SK-N-SH treated with all-trans-retinoic acid at 6 μM for 48 hours (cell line): ENCODE results near the gene TREML2.

Experiments used
- ATAC-seq: fragments of 200-7000 bp; cut with Tn5 transposase; 3 replicates; pipeline ENCODE4 v1.9.1; 2020; ENCODE audit warnings: mild to moderate bottlenecking, moderate library complexity
- ARNTL ChIP-seq: fragments of 450-650 bp; formaldehyde crosslinking; IDR thresholded peaks from 2 replicates; pipeline ENCODE4 v1.5.0; 2020; ENCODE audit warnings: low read depth, mild to moderate bottlenecking, moderate library complexity, borderline replicate concordance
- BACH2 ChIP-seq: fragments of 250-450 bp; sonication (Bioruptor Pico); IDR thresholded peaks from 2 replicates; pipeline ENCODE4 v1.9.0; 2021; ENCODE audit warnings: mild to moderate bottlenecking, borderline replicate concordance
- CSDC2 ChIP-seq: fragments of 250-450 bp; sonication (Bioruptor Pico); IDR thresholded peaks from 2 replicates; pipeline ENCODE4 v1.5.0; 2020; ENCODE audit warnings: mild to moderate bottlenecking, moderate library complexity
- CSRNP3 ChIP-seq: fragments of 250-450 bp; sonication (Bioruptor Pico); IDR thresholded peaks from 2 replicates; pipeline ENCODE4 v1.5.1; 2021; ENCODE audit warnings: mild to moderate bottlenecking, moderate library complexity
- ESRRG ChIP-seq: fragments of 250-450 bp; sonication (Bioruptor Pico); IDR thresholded peaks from 2 replicates; pipeline ENCODE4 v1.6.1; 2021; ENCODE audit warnings: mild to moderate bottlenecking
- ISL1 ChIP-seq: fragments of 250-450 bp; sonication (Bioruptor Pico); IDR thresholded peaks from 2 replicates; pipeline ENCODE4 v2.1.2; 2022; ENCODE audit warnings: mild to moderate bottlenecking, moderate library complexity
- OSR1 ChIP-seq: fragments of 250-450 bp; sonication (Bioruptor Pico); IDR thresholded peaks from 2 replicates; pipeline ENCODE4 v1.8.0; 2022; ENCODE audit warnings: moderate library complexity, mild to moderate bottlenecking, inconsistent platforms
- PPARA ChIP-seq: fragments of 250-450 bp; sonication (Bioruptor Pico); IDR thresholded peaks from 2 replicates; pipeline ENCODE4 v1.5.0; 2020; ENCODE audit warnings: mild to moderate bottlenecking, borderline replicate concordance
- RARB ChIP-seq: fragments of 250-450 bp; sonication (Bioruptor Pico); IDR thresholded peaks from 2 replicates; pipeline ENCODE4 v1.8.0; 2021; ENCODE audit warnings: mild to moderate bottlenecking, moderate library complexity
- TOX ChIP-seq: fragments of 250-450 bp; sonication (Bioruptor Pico); IDR thresholded peaks from 2 replicates; pipeline ENCODE4 v1.8.0; 2021; ENCODE audit warnings: mild to moderate bottlenecking, moderate library complexity, borderline replicate concordance
- TSHZ2 ChIP-seq: fragments of 250-450 bp; sonication (Bioruptor Pico); IDR thresholded peaks from 2 replicates; pipeline ENCODE4 v1.5.0; 2020; ENCODE audit warnings: mild to moderate bottlenecking, moderate library complexity
- ZC3H10 ChIP-seq: fragments of 250-450 bp; sonication (Bioruptor Pico); IDR thresholded peaks from 2 replicates; pipeline ENCODE4 v1.5.1; 2021; ENCODE audit warnings: mild to moderate bottlenecking, moderate library complexity
- ZFP3 ChIP-seq: fragments of 250-450 bp; sonication (Bioruptor Pico); IDR thresholded peaks from 2 replicates; pipeline ENCODE4 v1.5.0; 2020; ENCODE audit warnings: mild to moderate bottlenecking, moderate library complexity
- ZFP30 ChIP-seq: fragments of 450-650 bp; formaldehyde crosslinking; IDR thresholded peaks from 2 replicates; pipeline ENCODE4 v1.5.0; 2022; ENCODE audit warnings: mild to moderate bottlenecking, moderate library complexity
- ZNF70 ChIP-seq: fragments of 450-650 bp; formaldehyde crosslinking; IDR thresholded peaks from 2 replicates; pipeline ENCODE4 v1.5.0; 2020; ENCODE audit warnings: mild to moderate bottlenecking, moderate library complexity
- ZNF8 ChIP-seq: fragments of 450-650 bp; formaldehyde crosslinking; IDR thresholded peaks from 2 replicates; pipeline ENCODE4 v1.5.0; 2020; ENCODE audit warnings: mild to moderate bottlenecking, moderate library complexity
- TF ChIP-seq, protein P1 (sequence below): fragments of 250-450 bp; sonication (Bioruptor Pico); IDR thresholded peaks from 2 replicates; pipeline ENCODE4 v1.8.0; 2021; ENCODE audit warnings: low read depth, mild to moderate bottlenecking, moderate library complexity, borderline replicate concordance
- TF ChIP-seq, protein P2 (sequence below): fragments of 250-450 bp; sonication (Bioruptor Pico); IDR thresholded peaks from 2 replicates; pipeline ENCODE4 v1.5.1; 2020; ENCODE audit warnings: low read depth, mild to moderate bottlenecking, moderate library complexity

The TREML2 gene

GRCh38 chr6:41159415-41160082 is 41.4 kb downstream of the TREML2 start:
- ATAC-seq: no peak

GRCh38 chr6:41157323-41157722 is 43.6 kb downstream of the TREML2 start:
- ATAC-seq: no peak
- no peak for TF ChIP-seq ARNTL (CRISPR knock-in tag)
- TF ChIP-seq ZFP3 (CRISPR knock-in tag): no peak
- no peak for TF ChIP-seq ZNF70 (CRISPR knock-in tag)
- TF ChIP-seq CSRNP3 (CRISPR knock-in tag): no peak

More at GRCh38 chr6:41159415-41160082, 41.4 kb downstream of the TREML2 start:
- TF ChIP-seq ZFP30 (CRISPR knock-in tag) (no peak), TSHZ2 (no peak)

DNA sequence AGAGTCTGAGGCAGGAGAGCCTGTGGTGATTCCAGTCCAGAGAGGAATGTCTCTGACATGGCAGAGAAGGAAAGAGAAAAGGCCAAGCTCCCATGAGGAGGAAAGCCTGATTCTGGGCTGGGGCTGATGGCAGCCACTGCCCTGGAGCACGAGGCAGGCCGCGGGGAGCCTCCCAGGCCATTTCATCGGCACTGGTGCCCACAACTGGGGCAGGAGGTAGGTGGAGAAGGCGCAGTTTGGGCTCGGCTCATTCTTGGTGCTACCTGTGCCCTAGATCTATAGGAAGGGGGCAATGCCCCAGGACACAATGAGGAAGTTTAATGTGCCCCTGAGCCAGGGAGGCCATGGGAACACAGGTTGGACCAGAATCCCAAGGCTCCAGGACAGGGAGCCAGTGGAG is 44.2 kb downstream of the TREML2 start:
- no peak for TF ChIP-seq OSR1
- no peak for TF ChIP-seq CSRNP3 (CRISPR knock-in tag)
- TF ChIP-seq, protein P1, sequence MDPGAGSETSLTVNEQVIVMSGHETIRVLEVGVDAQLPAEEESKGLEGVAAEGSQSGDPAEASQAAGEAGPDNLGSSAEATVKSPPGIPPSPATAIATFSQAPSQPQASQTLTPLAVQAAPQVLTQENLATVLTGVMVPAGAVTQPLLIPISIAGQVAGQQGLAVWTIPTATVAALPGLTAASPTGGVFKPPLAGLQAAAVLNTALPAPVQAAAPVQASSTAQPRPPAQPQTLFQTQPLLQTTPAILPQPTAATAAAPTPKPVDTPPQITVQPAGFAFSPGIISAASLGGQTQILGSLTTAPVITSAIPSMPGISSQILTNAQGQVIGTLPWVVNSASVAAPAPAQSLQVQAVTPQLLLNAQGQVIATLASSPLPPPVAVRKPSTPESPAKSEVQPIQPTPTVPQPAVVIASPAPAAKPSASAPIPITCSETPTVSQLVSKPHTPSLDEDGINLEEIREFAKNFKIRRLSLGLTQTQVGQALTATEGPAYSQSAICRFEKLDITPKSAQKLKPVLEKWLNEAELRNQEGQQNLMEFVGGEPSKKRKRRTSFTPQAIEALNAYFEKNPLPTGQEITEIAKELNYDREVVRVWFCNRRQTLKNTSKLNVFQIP (CRISPR knock-in tag): no peak
- no peak for TF ChIP-seq PPARA (CRISPR knock-in tag)
- TF ChIP-seq RARB: no peak
- no peak for TF ChIP-seq ISL1
- TF ChIP-seq CSDC2 (CRISPR knock-in tag): no peak
- TF ChIP-seq TSHZ2: no peak
- TF ChIP-seq TOX (CRISPR knock-in tag): no peak
- TF ChIP-seq ESRRG (CRISPR knock-in tag): no peak
- TF ChIP-seq ZNF8 (CRISPR knock-in tag): no peak
- TF ChIP-seq BACH2: no peak
- no peak for TF ChIP-seq ZC3H10 (CRISPR knock-in tag)
- ATAC-seq: no peak

DNA sequence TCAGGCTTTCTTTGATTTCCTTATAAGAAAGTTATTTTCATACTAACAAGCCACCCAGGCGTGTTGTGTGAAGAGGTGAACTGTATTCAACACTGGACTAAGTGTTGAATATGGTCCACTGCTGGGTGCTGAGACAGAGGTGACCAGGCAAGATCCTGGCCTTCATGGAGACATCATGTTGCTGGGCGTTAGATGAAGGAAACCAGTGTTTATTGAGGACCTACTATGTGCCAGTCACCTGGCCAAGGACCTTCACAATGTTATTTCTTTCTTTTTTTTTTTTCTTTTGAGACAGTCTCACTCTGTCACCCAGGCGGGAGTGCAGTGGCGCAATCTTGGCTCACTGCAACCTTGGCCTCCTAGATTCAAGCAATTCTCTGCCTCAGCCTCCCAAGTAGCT is 44.9 kb downstream of the TREML2 start:
- ATAC-seq: no peak
- no peak for TF ChIP-seq ARNTL (CRISPR knock-in tag)
- no peak for TF ChIP-seq ZFP30 (CRISPR knock-in tag)
- TF ChIP-seq PPARA (CRISPR knock-in tag): no peak
- no peak for TF ChIP-seq RARB
- TF ChIP-seq, protein P2, sequence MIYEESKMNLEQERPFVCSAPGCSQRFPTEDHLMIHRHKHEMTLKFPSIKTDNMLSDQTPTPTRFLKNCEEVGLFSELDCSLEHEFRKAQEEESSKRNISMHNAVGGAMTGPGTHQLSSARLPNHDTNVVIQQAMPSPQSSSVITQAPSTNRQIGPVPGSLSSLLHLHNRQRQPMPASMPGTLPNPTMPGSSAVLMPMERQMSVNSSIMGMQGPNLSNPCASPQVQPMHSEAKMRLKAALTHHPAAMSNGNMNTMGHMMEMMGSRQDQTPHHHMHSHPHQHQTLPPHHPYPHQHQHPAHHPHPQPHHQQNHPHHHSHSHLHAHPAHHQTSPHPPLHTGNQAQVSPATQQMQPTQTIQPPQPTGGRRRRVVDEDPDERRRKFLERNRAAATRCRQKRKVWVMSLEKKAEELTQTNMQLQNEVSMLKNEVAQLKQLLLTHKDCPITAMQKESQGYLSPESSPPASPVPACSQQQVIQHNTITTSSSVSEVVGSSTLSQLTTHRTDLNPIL (CRISPR knock-in tag): no peak
- TF ChIP-seq ZNF70 (CRISPR knock-in tag): no peak
- TF ChIP-seq ISL1: no peak
- TF ChIP-seq, protein P1 (CRISPR knock-in tag): no peak
- TF ChIP-seq CSDC2 (CRISPR knock-in tag): no peak
- no peak for TF ChIP-seq CSRNP3 (CRISPR knock-in tag)
- no peak for TF ChIP-seq ZC3H10 (CRISPR knock-in tag)
